Measurements from ENCODE around the gene HMCN1.

Gene HMCN1

DNA sequence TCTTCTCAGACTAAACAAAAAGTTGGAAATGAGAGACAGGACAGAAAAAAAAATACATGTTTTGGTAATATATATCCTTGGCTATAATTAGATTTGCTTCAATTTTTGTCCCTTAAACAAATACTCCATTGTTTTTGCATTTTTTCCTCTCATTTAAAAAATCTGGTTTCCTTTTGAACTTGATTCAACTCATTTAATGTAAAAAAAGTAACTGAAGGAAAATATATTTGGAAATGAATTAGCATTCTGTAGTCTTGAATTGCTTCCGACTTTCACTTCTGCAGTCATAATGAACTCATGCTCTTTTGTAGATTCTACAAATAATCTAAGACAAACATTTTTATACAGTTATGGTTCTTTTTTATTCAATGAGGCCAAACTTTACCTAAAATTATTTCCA lies 309.1 kb downstream of the HMCN1 start:
- no peak overlapping the region for H2BK12ac ChIP-seq (ENCODE audit: low read length in 2 of 2)
- H3K79me1 ChIP-seq (replicated peaks; ENCODE audit: low read length, poor library complexity, severe bottlenecking) = no peaks in the 10 kb centered on the region
- no peak for DNase-seq
- no peaks in the 10 kb centered on the region for H3K9me3 ChIP-seq (ENCODE audit: control insufficient read depth, low read length)
- H4K8ac ChIP-seq (ENCODE audit: low read length) = no peak overlapping the region
- no peak overlapping the region for H3K4me2 ChIP-seq (ENCODE audit: low read length, poor library complexity, severe bottlenecking)
- no peak overlapping the region for H3K23ac ChIP-seq (ENCODE audit: low read length in 2 of 2)
- no peak overlapping the region for H2BK120ac ChIP-seq (ENCODE audit: low read depth, low read length)
- no peak overlapping the region for H3K27ac ChIP-seq (ENCODE audit: low read length, poor library complexity, severe bottlenecking)
- no peak overlapping the region for H2BK15ac ChIP-seq (ENCODE audit: low read depth, poor library complexity, severe bottlenecking)
- H3K4me3 ChIP-seq (ENCODE audit: insufficient read depth in 1 of 2, low read depth in 1 of 2, low read length in 2 of 2) = no peak overlapping the region
- H4K91ac ChIP-seq (ENCODE audit: low read length) = no peak overlapping the region
- H2BK5ac ChIP-seq (ENCODE audit: low read depth, low read length, poor library complexity, severe bottlenecking) = no peak overlapping the region
- no peak overlapping the region for H3K4ac ChIP-seq (ENCODE audit: low read depth in 1 of 2, low read length in 2 of 2)
- no peak overlapping the region for H3K18ac ChIP-seq (ENCODE audit: low read depth in 1 of 2, low read length in 2 of 2)
- H3K36me3 ChIP-seq (ENCODE audit: control insufficient read depth in 1 of 2, insufficient read depth in 2 of 2, low read depth in 1 of 2, low read length in 2 of 2) = peaks cover 3 to 95% of the 10 kb centered on the region in 2 experiments
- H2AK5ac ChIP-seq (ENCODE audit: low read length, severe bottlenecking) = no peak overlapping the region
- no peaks in the 10 kb centered on the region for H3K27me3 ChIP-seq (ENCODE audit: control insufficient read depth in 1 of 2, insufficient read depth in 1 of 2, low read length in 2 of 2)
- H2AFZ ChIP-seq (ENCODE audit: low read depth, low read length) = no peak overlapping the region
- no peak overlapping the region for H3K9ac ChIP-seq (ENCODE audit: low read length)
- WGBS = no CpG with 5 or more reads among the region's 1 CpG
- no peak overlapping the region for H3K14ac ChIP-seq (ENCODE audit: low read length in 2 of 2)
- no peaks in the 10 kb centered on the region for H3K4me1 ChIP-seq (ENCODE audit: control insufficient read depth, insufficient read depth, low read depth, low read length)

GRCh38 chr1:186044079-186044685 lies 310.0 kb downstream of the HMCN1 start:
- Histone ChIP-seq H3K23ac (ENCODE audit: low read length in 2 of 2) (no peak overlapping the region), H3K9ac (ENCODE audit: low read length) (no peak overlapping the region), H2BK120ac (ENCODE audit: low read depth, low read length) (no peak overlapping the region), H3K27me3 (ENCODE audit: control insufficient read depth in 1 of 2, insufficient read depth in 1 of 2, low read length in 2 of 2) (no peaks in the 10 kb centered on the region), H2AFZ (ENCODE audit: low read depth, low read length) (no peak overlapping the region), H3K36me3 (ENCODE audit: control insufficient read depth in 1 of 2, insufficient read depth in 2 of 2, low read depth in 1 of 2, low read length in 2 of 2) (peaks cover 3 to 94% of the 10 kb centered on the region in 2 experiments), H3K18ac (ENCODE audit: low read depth in 1 of 2, low read length in 2 of 2) (no peak overlapping the region), H3K4ac (ENCODE audit: low read depth in 1 of 2, low read length in 2 of 2) (no peak overlapping the region), H4K91ac (ENCODE audit: low read length) (no peak overlapping the region), H3K4me1 (ENCODE audit: control insufficient read depth, insufficient read depth, low read depth, low read length) (no peaks in the 10 kb centered on the region), H2AK5ac (ENCODE audit: low read length, severe bottlenecking) (no peak overlapping the region), H3K4me3 (ENCODE audit: insufficient read depth in 1 of 2, low read depth in 1 of 2, low read length in 2 of 2) (no peak overlapping the region), H2BK5ac (ENCODE audit: low read depth, low read length, poor library complexity, severe bottlenecking) (no peak overlapping the region), H4K8ac (ENCODE audit: low read length) (no peak overlapping the region), H3K4me2 (ENCODE audit: low read length, poor library complexity, severe bottlenecking) (no peak overlapping the region), H2BK12ac (ENCODE audit: low read length in 2 of 2) (no peak overlapping the region), H3K79me1 (replicated peaks; ENCODE audit: low read length, poor library complexity, severe bottlenecking) (no peaks in the 10 kb centered on the region), H2BK15ac (ENCODE audit: low read depth, poor library complexity, severe bottlenecking) (no peak overlapping the region), H3K14ac (ENCODE audit: low read length in 2 of 2) (no peak overlapping the region), H3K9me3 (ENCODE audit: control insufficient read depth, low read length) (no peaks in the 10 kb centered on the region), H3K27ac (ENCODE audit: low read length, poor library complexity, severe bottlenecking) (no peak overlapping the region)
- WGBS = 73% methylated on average over 3 of the region's 3 CpGs
- DNase-seq = no peak

DNA sequence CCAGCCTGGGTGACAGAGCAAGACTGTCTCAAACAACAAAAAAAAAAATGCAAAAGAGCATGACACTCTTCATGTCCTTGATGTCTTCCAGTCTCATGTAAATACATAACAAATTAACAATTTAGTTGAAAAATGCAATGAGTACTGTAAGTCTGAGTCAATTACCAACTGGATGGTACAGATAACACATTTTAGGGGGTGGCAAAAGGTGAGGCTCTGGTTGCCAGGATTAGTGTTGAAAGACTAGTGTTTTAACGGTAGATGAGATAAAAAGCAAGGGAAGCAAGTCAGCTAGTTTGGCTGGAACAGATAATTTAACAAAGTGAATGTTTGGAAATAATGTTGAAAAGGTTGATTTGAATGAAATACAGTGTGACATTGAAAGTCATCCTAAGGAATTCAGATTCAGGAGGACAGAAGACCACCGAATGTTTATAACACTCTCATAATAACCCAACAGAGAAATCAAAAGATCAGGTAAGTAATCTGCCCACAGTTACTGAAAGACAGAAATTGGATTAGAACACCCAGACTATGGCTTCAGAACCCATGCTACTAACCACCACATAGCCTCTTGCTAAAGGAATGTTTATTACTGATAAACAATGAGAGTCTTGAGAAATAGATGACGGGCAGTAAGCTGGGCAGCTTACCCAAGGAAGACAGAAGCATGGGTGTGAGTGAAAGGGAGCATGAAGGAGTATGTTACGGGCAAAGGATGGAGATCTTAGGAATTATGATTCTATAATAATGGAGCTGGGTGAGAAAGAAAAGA lies 312.4 kb downstream of the HMCN1 start:
- no peak overlapping the region for H3K23ac ChIP-seq (ENCODE audit: low read length in 2 of 2)
- H3K9ac ChIP-seq (ENCODE audit: low read length) = no peak overlapping the region
- no peaks in the 10 kb centered on the region for H3K9me3 ChIP-seq (ENCODE audit: control insufficient read depth, low read length)
- no peak overlapping the region for H3K4ac ChIP-seq (ENCODE audit: low read depth in 1 of 2, low read length in 2 of 2)
- H2BK15ac ChIP-seq (ENCODE audit: low read depth, poor library complexity, severe bottlenecking) = no peak overlapping the region
- no peak overlapping the region for H4K8ac ChIP-seq (ENCODE audit: low read length)
- no peaks in the 10 kb centered on the region for H3K4me1 ChIP-seq (ENCODE audit: control insufficient read depth, insufficient read depth, low read depth, low read length)
- H2AFZ ChIP-seq (ENCODE audit: low read depth, low read length) = no peak overlapping the region
- no peaks in the 10 kb centered on the region for H3K27me3 ChIP-seq (ENCODE audit: control insufficient read depth in 1 of 2, insufficient read depth in 1 of 2, low read length in 2 of 2)
- H3K79me1 ChIP-seq (replicated peaks; ENCODE audit: low read length, poor library complexity, severe bottlenecking) = no peaks in the 10 kb centered on the region
- H2AK5ac ChIP-seq (ENCODE audit: low read length, severe bottlenecking) = no peak overlapping the region
- H2BK120ac ChIP-seq (ENCODE audit: low read depth, low read length) = no peak overlapping the region
- H3K36me3 ChIP-seq (ENCODE audit: control insufficient read depth in 1 of 2, insufficient read depth in 2 of 2, low read depth in 1 of 2, low read length in 2 of 2) = peaks cover 3 to 84% of the 10 kb centered on the region in 2 experiments
- no peak for DNase-seq
- no peak overlapping the region for H3K14ac ChIP-seq (ENCODE audit: low read length in 2 of 2)
- H3K18ac ChIP-seq (ENCODE audit: low read depth in 1 of 2, low read length in 2 of 2) = no peak overlapping the region
- no peak overlapping the region for H2BK5ac ChIP-seq (ENCODE audit: low read depth, low read length, poor library complexity, severe bottlenecking)
- 95% methylated on average over 4 of the region's 4 CpGs for WGBS
- H3K27ac ChIP-seq (ENCODE audit: low read length, poor library complexity, severe bottlenecking) = no peak overlapping the region
- no peak overlapping the region for H2BK12ac ChIP-seq (ENCODE audit: low read length in 2 of 2)
- no peak overlapping the region for H4K91ac ChIP-seq (ENCODE audit: low read length)
- H3K4me2 ChIP-seq (ENCODE audit: low read length, poor library complexity, severe bottlenecking) = no peak overlapping the region
- H3K4me3 ChIP-seq (ENCODE audit: insufficient read depth in 1 of 2, low read depth in 1 of 2, low read length in 2 of 2) = no peak overlapping the region

DNA sequence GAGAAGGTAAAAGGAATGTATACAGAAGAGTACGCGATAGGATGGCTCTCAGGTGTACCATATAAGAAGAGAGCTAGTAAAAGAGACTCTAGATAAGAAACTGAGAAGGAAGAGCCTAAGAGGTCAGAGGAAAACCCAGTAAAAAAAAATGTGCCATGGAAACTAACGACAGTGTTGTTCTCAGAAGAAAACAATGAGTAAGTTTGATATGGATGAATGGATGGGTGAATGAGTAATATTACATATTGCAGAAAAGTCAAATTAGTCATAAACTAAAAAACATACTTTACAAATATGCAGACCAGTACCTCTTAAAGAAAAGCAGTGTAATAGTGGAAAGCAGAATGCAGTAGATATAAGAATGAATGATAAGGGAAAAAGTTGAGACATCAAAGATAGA lies 316.2 kb downstream of the HMCN1 start:
- no peaks in the 10 kb centered on the region for H3K79me1 ChIP-seq (replicated peaks; ENCODE audit: low read length, poor library complexity, severe bottlenecking)
- no peak overlapping the region for H3K23ac ChIP-seq (ENCODE audit: low read length in 2 of 2)
- no peak overlapping the region for H3K4me2 ChIP-seq (ENCODE audit: low read length, poor library complexity, severe bottlenecking)
- H3K27me3 ChIP-seq (ENCODE audit: control insufficient read depth in 1 of 2, insufficient read depth in 1 of 2, low read length in 2 of 2) = no peaks in the 10 kb centered on the region
- H3K27ac ChIP-seq (ENCODE audit: low read length, poor library complexity, severe bottlenecking) = no peak overlapping the region
- peaks cover 5 to 87% of the 10 kb centered on the region in 2 experiments for H3K36me3 ChIP-seq (ENCODE audit: control insufficient read depth in 1 of 2, insufficient read depth in 2 of 2, low read depth in 1 of 2, low read length in 2 of 2)
- no peak overlapping the region for H3K18ac ChIP-seq (ENCODE audit: low read depth in 1 of 2, low read length in 2 of 2)
- no peaks in the 10 kb centered on the region for H3K4me1 ChIP-seq (ENCODE audit: control insufficient read depth, insufficient read depth, low read depth, low read length)
- 94% methylated on average over 3 of the region's 3 CpGs for WGBS
- H3K9me3 ChIP-seq (ENCODE audit: control insufficient read depth, low read length) = no peaks in the 10 kb centered on the region
- H2BK15ac ChIP-seq (ENCODE audit: low read depth, poor library complexity, severe bottlenecking) = no peak overlapping the region
- H2AFZ ChIP-seq (ENCODE audit: low read depth, low read length) = no peak overlapping the region
- H4K91ac ChIP-seq (ENCODE audit: low read length) = no peak overlapping the region
- H3K4me3 ChIP-seq (ENCODE audit: insufficient read depth in 1 of 2, low read depth in 1 of 2, low read length in 2 of 2) = no peak overlapping the region
- no peak overlapping the region for H4K8ac ChIP-seq (ENCODE audit: low read length)
- no peak overlapping the region for H2BK5ac ChIP-seq (ENCODE audit: low read depth, low read length, poor library complexity, severe bottlenecking)
- no peak overlapping the region for H2BK12ac ChIP-seq (ENCODE audit: low read length in 2 of 2)
- H3K4ac ChIP-seq (ENCODE audit: low read depth in 1 of 2, low read length in 2 of 2) = no peak overlapping the region
- no peak for DNase-seq
- no peak overlapping the region for H2AK5ac ChIP-seq (ENCODE audit: low read length, severe bottlenecking)
- no peak overlapping the region for H3K14ac ChIP-seq (ENCODE audit: low read length in 2 of 2)
- peak overlapping the region; percentile 80 for H3K9ac ChIP-seq (ENCODE audit: low read length)
- no peak overlapping the region for H2BK120ac ChIP-seq (ENCODE audit: low read depth, low read length)
